Glutamatergic neuron (in vitro differentiated cells): Measurements from ENCODE around the gene HMGN5. TPM values are rescaled to one million over a fixed set of nuclear protein-coding genes. Genes with fewer than 3 reads are reported as not detected.

Source experiments
- DNase-seq: peaks from one replicate; pipeline ENCODE4 v3.0.0; 2022
- H3K27ac Mint-ChIP-seq: one replicate; pipeline ENCODE4 v1.8.0; 2020; ENCODE audit warnings: mild to moderate bottlenecking, mixed read lengths, inconsistent platforms; ENCODE audit not compliant: unreplicated experiment
- H3K27me3 Mint-ChIP-seq: one replicate; pipeline ENCODE4 v1.8.0; 2020; ENCODE audit warnings: mild to moderate bottlenecking, moderate library complexity, mixed read lengths, inconsistent platforms; ENCODE audit not compliant: unreplicated experiment
- H3K36me3 Mint-ChIP-seq: one replicate; pipeline ENCODE4 v1.8.0; 2020; ENCODE audit warnings: mild to moderate bottlenecking, mixed read lengths, inconsistent platforms; ENCODE audit not compliant: unreplicated experiment
- H3K4me1 Mint-ChIP-seq: one replicate; pipeline ENCODE4 v1.8.0; 2020; ENCODE audit warnings: mild to moderate bottlenecking, low read depth, mixed read lengths, inconsistent platforms; ENCODE audit not compliant: unreplicated experiment
- H3K4me3 Mint-ChIP-seq: one replicate; pipeline ENCODE4 v1.8.0; 2020; ENCODE audit warnings: mild to moderate bottlenecking, mixed read lengths, inconsistent platforms; ENCODE audit not compliant: unreplicated experiment
- H3K9me3 Mint-ChIP-seq: one replicate; pipeline ENCODE4 v1.8.0; 2020; ENCODE audit warnings: mild to moderate bottlenecking, moderate library complexity, mixed read lengths, inconsistent platforms; ENCODE audit not compliant: unreplicated experiment
- CTCF ChIP-seq: fragments of 200-600 bp; sonication (generic); IDR thresholded peaks from one replicate; pipeline ENCODE4 v1.5.0; 2021; ENCODE audit not compliant: partially characterized antibody, unreplicated experiment
- total RNA-seq: library from RNA; stranded (reverse); fragmentation: NEBNext Ultra II Directional; extraction: Animal tissue kit (Norgen Biotek cat#: 25700); gene quantifications from one replicate; pipeline ENCODE4 v1.2.1, GENCODE V29; 2021; ENCODE audit not compliant: unreplicated experiment

HMGN5 gene
- total RNA-seq, 1 donor from 2014 or later = 2.9 TPM

- H3K36me3 Mint-ChIP-seq = no peaks in the 10 kb centered on the region
- no peaks in the 10 kb centered on the region for H3K27me3 Mint-ChIP-seq
- H3K9me3 Mint-ChIP-seq = no peaks in the 10 kb centered on the region
- no peak for DNase-seq
- no peak for TF ChIP-seq CTCF
- H3K4me3 Mint-ChIP-seq = no peak overlapping the region
- H3K4me1 Mint-ChIP-seq = peaks cover 5% of the 10 kb centered on the region
- no peak overlapping the region for H3K27ac Mint-ChIP-seq
Measured at GRCh38 chrX:81208916-81209315, 7.2 kb upstream of the HMGN5 start.

DNA sequence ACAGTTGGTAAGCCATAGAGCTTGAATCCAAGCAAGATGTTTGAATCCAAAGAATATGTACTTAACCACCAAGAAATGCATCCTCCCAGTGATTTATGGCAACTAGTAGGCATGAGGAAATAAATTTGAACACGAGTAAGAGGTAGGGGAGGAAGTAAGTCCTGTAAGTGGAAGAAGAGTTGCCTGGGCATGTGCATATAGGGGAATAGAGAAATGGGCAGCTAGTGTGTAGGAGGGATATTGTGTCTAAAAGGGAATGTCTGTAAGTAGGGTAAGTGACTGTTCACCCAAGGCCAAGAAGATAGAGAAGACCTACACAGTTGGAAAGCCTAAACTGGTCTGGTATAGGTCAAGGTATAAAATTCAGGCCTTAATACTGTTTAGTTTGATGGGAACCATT, 4.8 kb upstream of the HMGN5 start:
- H3K4me3 Mint-ChIP-seq = no peak overlapping the region
- no peak for DNase-seq
- TF ChIP-seq CTCF = no peak
- no peak overlapping the region for H3K27ac Mint-ChIP-seq
- no peaks in the 10 kb centered on the region for H3K27me3 Mint-ChIP-seq
- no peaks in the 10 kb centered on the region for H3K36me3 Mint-ChIP-seq
- peaks cover 5% of the 10 kb centered on the region for H3K9me3 Mint-ChIP-seq
- H3K4me1 Mint-ChIP-seq = peaks cover 6% of the 10 kb centered on the region

DNA sequence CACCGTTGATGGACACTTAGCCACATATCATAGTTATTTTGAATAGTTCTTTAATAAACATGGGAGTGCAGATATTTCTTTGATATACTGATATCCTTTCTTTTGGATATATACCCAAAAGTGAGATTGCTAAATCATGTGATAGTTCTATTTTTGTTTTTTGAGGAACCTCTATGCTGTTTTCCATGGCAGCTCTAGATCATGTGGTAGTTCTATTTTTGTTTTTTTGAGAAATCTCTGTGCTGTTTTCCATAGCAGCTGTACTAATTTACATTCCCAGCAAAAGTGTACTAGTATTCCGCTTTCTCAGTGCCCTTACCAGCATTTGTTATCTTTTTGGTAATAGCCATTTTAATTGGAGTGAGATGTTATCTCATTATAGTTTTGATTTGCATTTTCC, 3.8 kb upstream of the HMGN5 start:
- no peak for DNase-seq
- peaks cover 5% of the 10 kb centered on the region for H3K9me3 Mint-ChIP-seq
- H3K27ac Mint-ChIP-seq = no peak overlapping the region
- peaks cover 6% of the 10 kb centered on the region for H3K4me1 Mint-ChIP-seq
- no peak overlapping the region for H3K4me3 Mint-ChIP-seq
- H3K27me3 Mint-ChIP-seq = no peaks in the 10 kb centered on the region
- no peak for TF ChIP-seq CTCF
- no peaks in the 10 kb centered on the region for H3K36me3 Mint-ChIP-seq

DNA sequence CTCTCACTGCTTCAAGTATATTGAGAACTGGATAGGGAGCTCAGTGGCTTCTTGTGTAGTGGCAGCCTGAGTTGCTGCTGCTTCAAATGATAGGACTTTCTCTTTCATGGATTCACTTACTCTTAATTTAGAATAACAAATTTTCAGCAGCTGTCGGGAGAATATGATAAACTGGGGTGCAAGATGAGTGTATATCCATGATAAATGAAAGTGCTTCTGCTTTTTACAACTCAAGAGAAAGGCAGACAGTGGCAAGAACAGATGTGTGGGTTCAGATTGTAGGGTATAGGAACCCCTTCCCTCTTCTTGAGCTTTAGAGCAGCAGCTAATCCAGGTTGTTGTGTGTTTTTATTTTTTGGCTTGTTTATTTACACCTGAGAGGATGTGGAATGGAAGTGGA, 1.2 kb upstream of the HMGN5 start:
- TF ChIP-seq CTCF = no peak
- peaks cover 6% of the 10 kb centered on the region for H3K4me1 Mint-ChIP-seq
- peak overlapping the region; percentile 99 for H3K27ac Mint-ChIP-seq
- no peaks in the 10 kb centered on the region for H3K27me3 Mint-ChIP-seq
- no peaks in the 10 kb centered on the region for H3K36me3 Mint-ChIP-seq
- peak overlapping the region; percentile 100 for H3K4me3 Mint-ChIP-seq
- peaks cover 6% of the 10 kb centered on the region for H3K9me3 Mint-ChIP-seq
- DNase-seq = no peak

DNA sequence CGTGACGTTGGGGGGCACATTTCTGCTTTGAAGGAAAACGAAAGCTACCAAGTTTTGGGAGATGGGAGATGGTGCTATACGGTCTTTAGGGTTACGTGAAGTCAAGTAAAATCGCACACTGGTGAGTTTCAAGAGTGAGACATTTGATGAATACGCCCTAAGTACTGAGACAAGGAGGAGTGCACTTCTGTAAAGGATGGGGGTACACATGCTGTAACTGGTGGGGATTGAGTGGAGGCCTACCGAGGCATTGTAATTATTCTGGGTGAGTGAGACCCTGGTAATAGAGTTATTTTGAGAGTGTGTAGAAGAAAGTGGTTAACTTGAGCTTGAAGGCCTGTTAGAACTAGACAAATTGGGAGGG, 725 bp upstream of the HMGN5 start:
- Mint-ChIP-seq H3K9me3 (peaks cover 6% of the 10 kb centered on the region), H3K4me3 (peak overlapping the region; percentile 100), H3K36me3 (no peaks in the 10 kb centered on the region), H3K27me3 (no peaks in the 10 kb centered on the region), H3K27ac (peak overlapping the region; percentile 99), H3K4me1 (peaks cover 4% of the 10 kb centered on the region)
- no peak for DNase-seq
- TF ChIP-seq CTCF = no peak
